ENCODE results near the gene FCGR2B.

DNA sequence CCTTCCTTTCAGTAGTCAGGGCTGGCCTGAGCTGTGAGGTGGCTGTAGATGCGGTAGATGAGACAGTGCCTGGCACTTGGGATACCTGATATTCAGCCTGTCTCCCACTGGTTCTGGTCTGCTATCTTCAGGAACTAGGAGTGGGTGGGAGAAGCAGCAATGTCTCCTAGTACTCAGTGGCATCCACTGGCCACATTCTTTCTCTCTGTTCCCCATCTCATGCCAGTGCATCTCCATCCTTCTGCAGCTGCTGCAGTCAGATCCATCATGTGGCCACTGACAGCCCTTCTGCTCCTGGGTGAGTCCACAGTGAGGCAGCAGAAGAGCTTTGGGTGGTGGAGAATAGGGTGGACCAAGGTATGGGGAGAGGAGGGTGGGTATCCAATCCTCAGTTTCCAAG lies 59.5 kb downstream of the FCGR2B start:
- no peak for TF ChIP-seq POLR2A (IDR thresholded peaks at IDR 0.05; ENCODE audit: low read length)
- no peak for TF ChIP-seq GATA1 (IDR thresholded peaks at IDR 0.05; ENCODE audit: low read depth, low read length)

All from erythroblast (primary cell).